ENCODE measurements around the gene ATP11A. TPM values are rescaled to one million over a fixed set of nuclear protein-coding genes. Genes with fewer than 3 reads are reported as not detected.

The ATP11A gene
- total RNA-seq, 1 donor from 2014 or later = 109 TPM

DNA sequence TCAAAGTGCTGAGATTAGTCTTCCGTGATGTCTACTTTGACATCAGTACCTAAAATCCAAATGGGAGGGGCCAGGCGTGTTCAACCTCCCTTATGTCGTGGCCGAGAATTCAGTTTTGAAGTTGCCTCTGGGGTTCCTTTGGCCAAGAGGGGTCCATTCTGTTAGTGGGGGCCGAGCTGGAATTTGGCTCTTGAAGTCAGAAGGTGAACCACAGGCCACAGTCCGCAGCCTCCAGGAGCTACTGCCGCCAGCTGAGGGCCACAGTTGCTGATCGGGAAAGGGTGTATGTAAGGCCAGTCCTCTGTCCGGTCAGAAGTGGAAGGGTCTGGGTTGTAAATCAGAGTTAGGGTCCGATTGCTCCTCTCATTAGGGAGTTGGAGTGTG, 31.0 kb downstream of the ATP11A start:
- H3K4me1 Mint-ChIP-seq (ENCODE audit: low read depth) = peaks cover 64% of the 10 kb centered on the region
- TF ChIP-seq CTCF (IDR thresholded peaks at IDR 0.05; ENCODE audit: unreplicated experiment) = no peak
- no peak for DNase-seq (ENCODE audit: low spot score, unreplicated experiment)

DNA sequence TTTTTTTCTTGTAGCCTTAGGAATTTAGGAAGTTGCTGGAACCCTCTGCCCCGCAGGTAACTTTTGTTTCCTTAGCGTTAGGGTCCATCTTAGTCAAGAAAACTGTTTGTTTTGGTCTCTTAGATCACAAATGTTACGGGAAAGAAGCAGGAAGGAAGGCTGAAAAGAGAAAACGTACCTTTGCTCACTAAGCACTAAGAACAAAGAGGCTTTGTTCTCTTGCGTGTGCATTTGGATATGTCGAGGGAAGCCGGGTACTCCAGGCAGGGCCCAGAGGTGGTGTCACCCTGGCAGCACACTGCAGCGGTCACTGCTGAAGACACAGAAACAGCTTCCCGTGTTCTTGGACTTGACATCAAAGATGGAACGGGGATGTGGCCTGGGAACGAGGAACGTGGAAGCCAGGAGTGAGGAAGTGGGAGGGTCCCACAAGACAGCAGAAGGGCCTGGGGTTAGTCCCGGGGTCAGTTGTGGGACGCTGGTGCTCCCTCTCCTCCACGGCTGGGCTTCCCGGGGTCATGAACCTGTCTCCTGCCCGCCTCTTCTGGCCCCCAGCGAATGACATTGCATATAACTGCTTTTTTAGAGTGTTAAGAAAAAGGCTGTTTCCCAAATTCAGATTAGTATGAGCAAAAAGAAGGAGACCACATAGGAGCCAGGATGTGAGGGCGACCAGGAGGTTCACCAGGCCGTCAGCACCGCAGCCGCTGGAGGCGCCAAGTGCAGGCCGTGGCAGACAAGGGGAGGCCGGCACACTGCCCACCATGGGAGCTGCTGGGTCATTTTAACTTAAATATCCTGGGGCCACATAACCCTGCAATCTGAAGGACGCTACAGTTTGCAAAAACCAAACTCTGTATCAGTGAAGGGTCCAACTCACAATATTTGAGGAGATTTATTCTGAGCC, 31.6 kb downstream of the ATP11A start:
- Mint-ChIP-seq H3K27me3 (no peaks in the 10 kb centered on the region), H3K27ac (peak overlapping the region; percentile 94), H3K4me3 (ENCODE audit: low read depth) (no peak overlapping the region), H3K9me3 (ENCODE audit: low read depth) (peaks cover 3% of the 10 kb centered on the region), H3K36me3 (ENCODE audit: insufficient read depth) (peaks cover 12% of the 10 kb centered on the region), H3K4me1 (ENCODE audit: low read depth) (peaks cover 68% of the 10 kb centered on the region)
- DNase-seq (ENCODE audit: low spot score, unreplicated experiment) = no peak
- no peak for TF ChIP-seq CTCF (IDR thresholded peaks at IDR 0.05; ENCODE audit: unreplicated experiment)

More for the DNA sequence above, 31.0 kb downstream of the ATP11A start:
- H3K4me3 Mint-ChIP-seq (ENCODE audit: low read depth) = no peak overlapping the region
- H3K27ac Mint-ChIP-seq = peak overlapping the region; percentile 94
- H3K27me3 Mint-ChIP-seq = no peaks in the 10 kb centered on the region
- peaks cover 3% of the 10 kb centered on the region for H3K9me3 Mint-ChIP-seq (ENCODE audit: low read depth)
- peaks cover 12% of the 10 kb centered on the region for H3K36me3 Mint-ChIP-seq (ENCODE audit: insufficient read depth)

DNA sequence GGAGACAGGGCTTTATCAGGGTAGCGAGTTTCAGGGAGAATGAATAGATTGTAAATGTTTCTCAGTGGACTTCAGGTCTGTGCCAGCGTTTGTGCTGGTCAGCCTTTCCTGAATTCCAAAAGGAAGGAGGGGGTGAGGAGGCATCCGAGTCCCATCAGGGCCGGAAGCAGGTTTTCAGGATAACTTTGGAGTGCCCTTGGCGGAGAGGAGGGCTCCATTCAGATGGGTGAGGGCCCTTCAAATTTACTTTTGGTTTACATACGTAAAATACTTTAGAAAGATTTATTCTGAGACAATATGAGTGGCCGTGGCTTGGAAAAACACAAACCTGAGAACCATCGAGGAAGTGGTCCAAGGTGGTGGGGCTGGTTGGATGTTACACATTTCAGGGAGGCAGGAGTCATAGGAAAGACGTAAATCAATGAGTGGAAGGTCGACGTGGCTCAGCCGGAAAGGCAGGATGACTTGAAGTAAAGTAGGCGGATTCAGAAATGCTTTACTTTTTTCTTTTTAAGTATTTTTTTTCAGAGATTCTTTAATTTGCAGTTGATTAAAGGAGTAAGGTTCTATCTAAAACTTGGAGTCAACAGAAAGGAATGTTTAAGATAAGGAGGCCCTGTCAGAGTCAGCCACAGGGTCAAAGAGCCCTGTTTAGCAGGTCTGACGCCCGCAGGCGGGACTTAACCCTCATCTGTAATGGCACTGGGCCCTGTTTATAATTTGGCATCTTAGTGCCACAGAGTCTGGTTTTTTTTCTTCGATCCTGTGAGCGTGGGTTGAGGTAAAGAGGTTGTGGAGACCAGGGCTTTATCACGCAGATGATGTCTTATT, 32.8 kb downstream of the ATP11A start:
- Mint-ChIP-seq H3K9me3 (ENCODE audit: low read depth) (peaks cover 3% of the 10 kb centered on the region), H3K4me3 (ENCODE audit: low read depth) (peak overlapping the region; percentile 40), H3K36me3 (ENCODE audit: insufficient read depth) (peaks cover 10% of the 10 kb centered on the region), H3K27ac (peak overlapping the region; percentile 98), H3K27me3 (no peaks in the 10 kb centered on the region), H3K4me1 (ENCODE audit: low read depth) (peaks cover 64% of the 10 kb centered on the region)
- no peak for DNase-seq (ENCODE audit: low spot score, unreplicated experiment)
- no peak for TF ChIP-seq CTCF (IDR thresholded peaks at IDR 0.05; ENCODE audit: unreplicated experiment)

DNA sequence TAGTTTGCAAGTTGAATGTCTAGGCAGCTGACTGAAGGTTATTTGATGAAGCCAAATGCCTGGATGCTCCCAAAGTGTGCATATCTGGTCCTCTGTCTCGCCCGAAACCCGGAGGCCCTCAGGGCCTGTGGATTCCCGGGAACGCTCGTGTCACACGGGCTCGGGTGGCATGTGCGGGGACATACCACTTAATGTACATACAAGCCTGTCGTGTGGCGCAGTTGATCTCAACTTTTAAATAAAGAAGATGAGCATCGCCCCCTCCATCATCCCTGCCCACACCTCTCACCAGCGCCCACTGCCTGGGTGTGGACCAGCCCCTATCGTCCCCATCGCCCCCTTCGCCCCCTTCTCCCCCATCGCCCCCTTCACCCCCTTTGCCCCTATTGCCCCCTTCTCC, 33.9 kb downstream of the ATP11A start:
- H3K4me1 Mint-ChIP-seq (ENCODE audit: low read depth) = peaks cover 58% of the 10 kb centered on the region
- peaks cover 3% of the 10 kb centered on the region for H3K9me3 Mint-ChIP-seq (ENCODE audit: low read depth)
- H3K4me3 Mint-ChIP-seq (ENCODE audit: low read depth) = no peak overlapping the region
- peak overlapping the region; percentile 92 for H3K27ac Mint-ChIP-seq
- no peak for DNase-seq (ENCODE audit: low spot score, unreplicated experiment)
- H3K36me3 Mint-ChIP-seq (ENCODE audit: insufficient read depth) = peaks cover 12% of the 10 kb centered on the region
- H3K27me3 Mint-ChIP-seq = no peaks in the 10 kb centered on the region
- no peak for TF ChIP-seq CTCF (IDR thresholded peaks at IDR 0.05; ENCODE audit: unreplicated experiment)

DNA sequence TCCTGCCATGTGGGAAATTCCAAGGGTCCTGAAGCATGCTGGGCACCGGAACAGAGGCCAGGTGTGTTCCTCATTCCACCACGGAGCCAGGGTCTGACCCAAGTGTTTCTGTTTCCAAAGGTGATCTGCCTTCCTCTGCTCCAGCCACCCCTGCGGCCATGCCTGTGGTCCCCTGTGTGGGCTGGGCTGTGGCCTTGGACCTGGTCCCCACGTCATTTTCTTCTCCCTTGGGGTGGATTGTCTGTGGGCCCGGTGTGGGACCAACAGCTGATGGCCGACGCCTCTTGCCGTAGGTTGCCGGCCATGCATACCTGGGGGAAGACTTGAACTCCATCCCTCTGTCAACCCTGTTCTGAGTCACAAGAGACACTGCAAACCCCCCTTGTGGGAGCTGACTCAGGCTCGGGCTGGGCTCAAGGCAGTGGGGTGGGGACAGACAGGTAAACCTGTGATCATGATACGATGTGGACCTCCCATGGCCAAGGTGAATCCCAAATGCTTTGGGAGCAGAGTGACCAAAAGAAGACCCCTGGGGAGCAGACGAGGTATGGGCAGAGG, 35.0 kb downstream of the ATP11A start:
- TF ChIP-seq CTCF (IDR thresholded peaks at IDR 0.05; ENCODE audit: unreplicated experiment) = no peak
- Mint-ChIP-seq H3K4me3 (ENCODE audit: low read depth) (no peak overlapping the region), H3K9me3 (ENCODE audit: low read depth) (peaks cover 3% of the 10 kb centered on the region), H3K27me3 (no peaks in the 10 kb centered on the region), H3K36me3 (ENCODE audit: insufficient read depth) (peaks cover 12% of the 10 kb centered on the region), H3K27ac (no peak overlapping the region), H3K4me1 (ENCODE audit: low read depth) (peaks cover 57% of the 10 kb centered on the region)
- no peak for DNase-seq (ENCODE audit: low spot score, unreplicated experiment)
